Measurements from ENCODE around the gene ZBTB39. TPM values are rescaled to one million over a fixed set of nuclear protein-coding genes. Genes with fewer than 3 reads are reported as not detected.
A peak's percentile ranks its signal among the peaks of the same experiment; 100 is the strongest.
"Not testable (repeated sequence)": the region's sequence is repeated elsewhere in the genome, so short reads cannot be mapped to it uniquely, and the experiment has no call there.

Gene ZBTB39
- total RNA-seq, 4 donors from 2014 or later = 2.1 to 6.5 (median 4.0) TPM

GRCh38 chr12:57031138-57031725 is 24.9 kb upstream of the ZBTB39 start:
- Histone ChIP-seq H3K9me3 (no peaks in the 10 kb centered on the region), H3K36me3 (no peaks in the 10 kb centered on the region), H3K4me1 (peaks cover 0 to 25% (median 7%) of the 10 kb centered on the region in 3 donors), H3K4me3 (no peak overlapping the region), H3K27ac (peak overlapping the region in 3 of 4 donors; percentile 34 to 58 (median 54)), H3K27me3 (peaks cover 0 to 4% (median 0%) of the 10 kb centered on the region in 4 donors)
- 4 to 15% methylated on average over 2 of the region's 2 CpGs for WGBS, 2 donors
- TF ChIP-seq CTCF (IDR thresholded peaks at IDR 0.05) = peak in 1 of 6 experiments; percentile 8
- no peak for TF ChIP-seq POLR2A (IDR thresholded peaks at IDR 0.05)
- no peak for DNase-seq
- intact Hi-C loops (cut with DNase I) = no loop called here

- intact Hi-C loops (cut with DNase I) = no loop called here
- WGBS, 2 donors = 89 to 94% methylated on average over 3 to 6 of the region's 7 CpGs
Measured at GRCh38 chr12:57029457-57029856, 23.1 kb upstream of the ZBTB39 start.

GRCh38 chr12:57027805-57028153 is 21.4 kb upstream of the ZBTB39 start:
- TF ChIP-seq CTCF (IDR thresholded peaks at IDR 0.05) (no peak), POLR2A (IDR thresholded peaks at IDR 0.05) (no peak)
- 72 to 79% methylated on average over 5 of the region's 5 CpGs for WGBS, 2 donors
- DNase-seq = no peak
- Histone ChIP-seq H3K27me3 (peaks cover 0 to 4% (median 0%) of the 10 kb centered on the region in 4 donors), H3K4me1 (peaks cover 0 to 19% (median 7%) of the 10 kb centered on the region in 3 donors), H3K27ac (no peak overlapping the region), H3K36me3 (no peaks in the 10 kb centered on the region), H3K4me3 (no peak overlapping the region), H3K9me3 (no peaks in the 10 kb centered on the region)
- intact Hi-C loops (cut with DNase I) = no loop called here

More at GRCh38 chr12:57029457-57029856, 23.1 kb upstream of the ZBTB39 start:
- H3K27me3 ChIP-seq = peaks cover 0 to 4% (median 0%) of the 10 kb centered on the region in 4 donors
- TF ChIP-seq CTCF (IDR thresholded peaks at IDR 0.05) (no peak), POLR2A (IDR thresholded peaks at IDR 0.05) (no peak)
- no peak for DNase-seq
- peaks cover 0 to 25% (median 7%) of the 10 kb centered on the region in 3 donors for H3K4me1 ChIP-seq
- H3K27ac ChIP-seq = no peak overlapping the region
- H3K9me3 ChIP-seq = no peaks in the 10 kb centered on the region
- H3K36me3 ChIP-seq = no peaks in the 10 kb centered on the region
- H3K4me3 ChIP-seq = no peak overlapping the region

- peaks cover 0 to 16% (median 7%) of the 10 kb centered on the region in 3 donors for H3K4me1 ChIP-seq
- no peaks in the 10 kb centered on the region for H3K9me3 ChIP-seq
- no peak for DNase-seq
- no peak overlapping the region for H3K27ac ChIP-seq
- TF ChIP-seq POLR2A (IDR thresholded peaks at IDR 0.05) = no peak
- no peak for TF ChIP-seq CTCF (IDR thresholded peaks at IDR 0.05)
- no peak overlapping the region for H3K4me3 ChIP-seq
- intact Hi-C loops (cut with DNase I) = no loop called here
- H3K36me3 ChIP-seq = no peaks in the 10 kb centered on the region
- H3K27me3 ChIP-seq = peaks cover 0 to 4% (median 0%) of the 10 kb centered on the region in 4 donors
- 77 to 84% methylated on average over 7 to 8 of the region's 13 CpGs for WGBS, 2 donors
Measured at GRCh38 chr12:57027011-57027804, 20.9 kb upstream of the ZBTB39 start.

- peaks cover 0 to 4% (median 0%) of the 10 kb centered on the region in 4 donors for H3K27me3 ChIP-seq
- no peaks in the 10 kb centered on the region for H3K4me1 ChIP-seq
- TF ChIP-seq CTCF (IDR thresholded peaks at IDR 0.05) (no peak), POLR2A (IDR thresholded peaks at IDR 0.05) (no peak)
- no peaks in the 10 kb centered on the region for H3K36me3 ChIP-seq
- DNase-seq = no peak
- H3K27ac ChIP-seq = no peak overlapping the region
- intact Hi-C loops (cut with DNase I) = no loop called here
- H3K4me3 ChIP-seq = no peak overlapping the region
- WGBS, 2 donors = 85 to 90% methylated on average over 2 of the region's 2 CpGs
- H3K9me3 ChIP-seq = no peaks in the 10 kb centered on the region
Measured at GRCh38 chr12:57025196-57025595, 18.9 kb upstream of the ZBTB39 start.

GRCh38 chr12:57022324-57022723 is 16.0 kb upstream of the ZBTB39 start:
- H3K27me3 ChIP-seq; H3K9me3 ChIP-seq; intact Hi-C loops (cut with DNase I); H3K36me3 ChIP-seq; DNase-seq; H3K27ac ChIP-seq; H3K4me3 ChIP-seq; H3K4me1 ChIP-seq: not testable (repeated sequence)
- 77 to 88% methylated on average over 5 of the region's 5 CpGs for WGBS, 2 donors
